Esophagus squamous epithelium (tissue), 5 donors: ENCODE data around the gene NUBPL. TPM values are rescaled to one million over a fixed set of nuclear protein-coding genes. Genes with fewer than 3 reads are reported as not detected.
A peak's percentile ranks its signal among the peaks of the same experiment; 100 is the strongest.

Experiments used
- DNase-seq: peaks from one replicate; lab custom pipeline; 2025; lab: John Stamatoyannopoulos, UW
- H3K27ac ChIP-seq, 4 donors: fragments of 200-600 bp; sonication (generic); one replicate each; pipeline ENCODE4 v1.5.1; 2016 to 2019; ENCODE audit warnings: mild to moderate bottlenecking in 1 of 4
- H3K27me3 ChIP-seq, 4 donors: fragments of 200-600 bp; sonication (generic); 1 replicate in 3 of 4; 2 replicates in 1 of 4; pipeline versions ENCODE4 v1.5.1 to v1.6.0; 2017 to 2021; ENCODE audit warnings: antibody characterized with exemption in 1 of 4
- H3K36me3 ChIP-seq, 3 donors: fragments of 200-600 bp; sonication (generic); one replicate each; pipeline ENCODE4 v1.5.1; 2016 to 2019
- H3K4me1 ChIP-seq, 3 donors: fragments of 200-600 bp; sonication (generic); one replicate each; pipeline ENCODE4 v1.5.1; 2017 to 2019
- H3K4me3 ChIP-seq, 4 donors: fragments of 200-600 bp; sonication (generic); 1 replicate in 3 of 4; 2 replicates in 1 of 4; pipeline ENCODE4 v1.5.1; 2016 to 2019; ENCODE audit warnings: mild to moderate bottlenecking in 2 of 4, moderate library complexity in 1 of 4
- H3K9me3 ChIP-seq, 3 donors: fragments of 200-600 bp; sonication (generic); one replicate each; pipeline ENCODE4 v1.5.1; 2016 to 2019
- POLR2A ChIP-seq, 4 donors: fragments of 450-650 bp; IDR thresholded peaks; one replicate each; pipeline ENCODE4 v1.6.1; 2017; ENCODE audit warnings: antibody characterized with exemption in 4 of 4, mild to moderate bottlenecking in 4 of 4, moderate library complexity in 3 of 4
- WGBS, 2 donors: methylation state at CpG; one replicate each; pipeline ENCODE4 v1.1.5; 2018; 5-methylcytosine and 5-hydroxymethylcytosine counted together
- intact Hi-C: fragments of 100-400 bp; cut with DNase I; formaldehyde crosslinking; loops from one replicate; pipeline ENCODE4 v1.15.0; 2022
- total RNA-seq, 4 donors: library from RNA; depleted of rRNA; stranded (reverse); fragments of >200 nt; gene quantifications; one replicate each; pipeline ENCODE4 v1.1.0, GENCODE V29; 2016
- TF ChIP-seq, protein P1 (sequence below), 6 experiments: fragments of 450-650 bp in 4 of 6; fragments of 200-600 bp in 2 of 6; sonication (generic) in 2 of 6; IDR thresholded peaks; one replicate each; pipeline ENCODE4 v1.5.1; 2016 to 2019; ENCODE audit warnings: antibody characterized with exemption in 6 of 6, mild to moderate bottlenecking in 4 of 6, moderate library complexity in 4 of 6
- donor health status: DM: yes; HTN: yes; CAD: no.

The NUBPL gene
- total RNA-seq, 4 donors from 2014 or later = 2.9 to 8.4 (median 6.8) TPM

DNA sequence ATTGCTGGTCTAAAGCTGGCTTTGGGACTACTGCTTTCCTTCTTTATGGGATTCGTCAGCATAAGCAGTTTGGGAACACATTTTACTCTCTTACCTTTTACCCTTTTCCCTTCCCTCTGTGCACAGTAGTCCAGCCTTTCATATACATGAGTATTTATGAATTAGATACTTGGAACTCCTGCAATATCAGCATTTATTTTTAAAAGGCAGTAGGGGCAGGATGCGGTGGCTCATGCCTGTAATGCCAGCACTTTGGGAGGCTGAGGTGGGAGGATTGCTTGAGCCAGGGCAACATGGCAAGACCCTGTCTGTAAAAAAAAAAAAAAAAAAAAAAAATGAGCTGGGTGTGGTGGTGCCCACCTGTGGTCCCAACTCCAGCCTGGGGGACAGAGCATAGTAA lies 3.0 kb downstream of the NUBPL start:
- WGBS, 2 donors = 92 to 96% methylated on average over 2 of the region's 2 CpGs
- Histone ChIP-seq H3K27me3 (no peaks in the 10 kb centered on the region), H3K36me3 (no peaks in the 10 kb centered on the region), H3K4me3 (no peak overlapping the region), H3K4me1 (peaks cover 0 to 33% (median 0%) of the 10 kb centered on the region in 3 donors), H3K9me3 (no peaks in the 10 kb centered on the region), H3K27ac (no peak overlapping the region)
- intact Hi-C loops = no loop called here
- DNase-seq = no peak
- TF ChIP-seq, protein P1, sequence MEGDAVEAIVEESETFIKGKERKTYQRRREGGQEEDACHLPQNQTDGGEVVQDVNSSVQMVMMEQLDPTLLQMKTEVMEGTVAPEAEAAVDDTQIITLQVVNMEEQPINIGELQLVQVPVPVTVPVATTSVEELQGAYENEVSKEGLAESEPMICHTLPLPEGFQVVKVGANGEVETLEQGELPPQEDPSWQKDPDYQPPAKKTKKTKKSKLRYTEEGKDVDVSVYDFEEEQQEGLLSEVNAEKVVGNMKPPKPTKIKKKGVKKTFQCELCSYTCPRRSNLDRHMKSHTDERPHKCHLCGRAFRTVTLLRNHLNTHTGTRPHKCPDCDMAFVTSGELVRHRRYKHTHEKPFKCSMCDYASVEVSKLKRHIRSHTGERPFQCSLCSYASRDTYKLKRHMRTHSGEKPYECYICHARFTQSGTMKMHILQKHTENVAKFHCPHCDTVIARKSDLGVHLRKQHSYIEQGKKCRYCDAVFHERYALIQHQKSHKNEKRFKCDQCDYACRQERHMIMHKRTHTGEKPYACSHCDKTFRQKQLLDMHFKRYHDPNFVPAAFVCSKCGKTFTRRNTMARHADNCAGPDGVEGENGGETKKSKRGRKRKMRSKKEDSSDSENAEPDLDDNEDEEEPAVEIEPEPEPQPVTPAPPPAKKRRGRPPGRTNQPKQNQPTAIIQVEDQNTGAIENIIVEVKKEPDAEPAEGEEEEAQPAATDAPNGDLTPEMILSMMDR (IDR thresholded peaks at IDR 0.05) = no peak
- no peak for TF ChIP-seq POLR2A (IDR thresholded peaks at IDR 0.05)

DNA sequence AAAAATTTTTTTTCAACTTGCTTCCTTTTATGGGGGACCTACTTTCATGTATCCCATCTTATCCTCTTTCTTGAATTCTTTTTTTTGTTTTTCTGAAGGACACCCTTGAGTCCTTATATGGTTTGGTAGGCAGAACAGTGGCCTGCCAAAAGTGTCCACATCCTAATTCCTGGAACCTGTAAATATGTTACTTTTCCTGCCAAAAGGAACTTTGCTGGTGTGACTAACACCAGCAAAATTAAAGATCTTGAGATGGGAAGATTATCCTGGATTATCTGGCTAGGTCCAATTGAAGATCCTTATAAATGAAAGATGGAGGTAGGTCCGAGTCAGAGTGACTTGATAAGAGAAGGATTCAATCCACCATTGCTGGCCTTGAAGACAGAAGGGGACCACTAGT lies 5.3 kb downstream of the NUBPL start:
- H3K27me3 ChIP-seq = no peaks in the 10 kb centered on the region
- intact Hi-C loops = no loop called here
- no peak for DNase-seq
- 39 to 73% methylated on average over 1 of the region's 1 CpG for WGBS, 2 donors
- peaks cover 0 to 26% (median 0%) of the 10 kb centered on the region in 3 donors for H3K4me1 ChIP-seq
- no peak overlapping the region for H3K27ac ChIP-seq
- no peaks in the 10 kb centered on the region for H3K36me3 ChIP-seq
- no peaks in the 10 kb centered on the region for H3K9me3 ChIP-seq
- no peak overlapping the region for H3K4me3 ChIP-seq
- TF ChIP-seq POLR2A (IDR thresholded peaks at IDR 0.05) = no peak
- TF ChIP-seq, protein P1 (IDR thresholded peaks at IDR 0.05) = no peak

DNA sequence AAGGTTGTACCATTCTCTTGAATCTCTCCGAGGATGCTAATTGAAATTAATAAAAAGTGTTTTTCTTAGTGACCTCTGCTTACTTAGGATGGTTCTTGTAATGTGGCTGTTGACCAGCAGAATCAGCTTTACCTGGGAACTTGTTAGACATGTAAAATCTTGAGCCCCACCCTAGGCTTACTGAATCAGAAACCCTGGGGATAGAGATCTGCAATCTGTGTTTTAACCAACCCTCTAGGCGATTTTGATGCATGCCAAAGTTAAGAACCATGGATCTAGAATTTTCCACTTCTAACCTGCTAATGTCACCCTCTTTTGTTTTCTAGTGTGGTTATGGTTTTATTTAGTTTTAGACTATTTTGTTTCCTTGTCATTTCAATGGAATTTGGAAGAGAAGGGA lies 6.5 kb downstream of the NUBPL start:
- 69 to 73% methylated on average over 2 of the region's 2 CpGs for WGBS, 2 donors
- Histone ChIP-seq H3K27ac (peak overlapping the region in 1 of 4 donors; percentile 25), H3K36me3 (no peaks in the 10 kb centered on the region), H3K4me1 (peaks cover 0 to 16% (median 0%) of the 10 kb centered on the region in 3 donors), H3K27me3 (no peaks in the 10 kb centered on the region), H3K4me3 (no peak overlapping the region), H3K9me3 (no peaks in the 10 kb centered on the region)
- intact Hi-C loops = no loop called here
- TF ChIP-seq POLR2A (IDR thresholded peaks at IDR 0.05) = no peak
- TF ChIP-seq, protein P1 (IDR thresholded peaks at IDR 0.05) = no peak
- DNase-seq = no peak

DNA sequence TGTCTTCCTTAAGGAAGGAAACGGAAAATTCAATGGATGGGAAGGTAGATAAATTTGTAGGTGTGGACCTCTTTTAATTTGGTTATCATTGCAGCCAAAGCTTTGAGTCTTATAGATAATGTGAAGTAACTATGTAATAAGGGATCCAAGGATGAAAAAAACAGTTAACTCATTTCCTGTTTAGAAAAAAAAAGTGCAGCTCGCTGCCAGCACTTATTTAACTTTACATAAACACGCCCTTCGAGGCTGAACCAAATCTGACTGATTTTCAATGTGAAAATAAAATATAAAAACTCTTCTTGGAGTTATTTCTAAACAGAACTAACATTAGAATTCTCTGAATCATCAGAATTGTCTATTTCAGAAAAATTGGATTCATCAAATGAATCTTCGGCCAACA lies 7.0 kb downstream of the NUBPL start:
- 64 to 67% methylated on average over 5 of the region's 5 CpGs for WGBS, 2 donors
- Histone ChIP-seq H3K4me3 (no peak overlapping the region), H3K9me3 (no peaks in the 10 kb centered on the region), H3K27me3 (no peaks in the 10 kb centered on the region), H3K4me1 (peaks cover 0 to 11% (median 0%) of the 10 kb centered on the region in 3 donors), H3K27ac (peak overlapping the region in 1 of 4 donors; percentile 25), H3K36me3 (no peaks in the 10 kb centered on the region)
- TF ChIP-seq, protein P1 (IDR thresholded peaks at IDR 0.05) = no peak
- TF ChIP-seq POLR2A (IDR thresholded peaks at IDR 0.05) = no peak
- intact Hi-C loops = no loop called here
- no peak for DNase-seq

DNA sequence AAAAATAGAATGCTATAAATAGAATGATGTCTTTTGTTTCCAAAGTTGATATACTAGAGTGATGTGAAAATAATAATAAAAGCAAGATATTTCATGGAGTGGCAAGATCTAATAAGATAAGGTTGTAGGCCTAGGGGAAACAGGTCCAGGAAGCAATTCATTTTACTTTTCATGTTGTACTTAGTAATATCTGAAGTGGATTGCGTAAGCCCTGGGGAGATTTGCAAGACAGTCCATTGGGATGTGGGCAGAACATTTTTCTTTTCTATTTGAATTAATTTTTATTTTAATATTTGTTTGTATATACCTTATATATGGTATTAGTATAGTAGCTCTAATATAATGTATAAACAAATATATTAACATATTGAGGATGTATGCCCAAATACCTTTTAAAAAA lies 7.5 kb downstream of the NUBPL start:
- H3K27me3 ChIP-seq = no peaks in the 10 kb centered on the region
- TF ChIP-seq POLR2A (IDR thresholded peaks at IDR 0.05) = no peak
- TF ChIP-seq, protein P1 (IDR thresholded peaks at IDR 0.05) = no peak
- 87 to 100% methylated on average over 1 of the region's 1 CpG for WGBS, 2 donors

More for the DNA sequence above, 7.5 kb downstream of the NUBPL start:
- Histone ChIP-seq H3K27ac (peak overlapping the region in 1 of 4 donors; percentile 25), H3K4me3 (no peak overlapping the region), H3K9me3 (no peaks in the 10 kb centered on the region), H3K36me3 (no peaks in the 10 kb centered on the region), H3K4me1 (peaks cover 0 to 9% (median 0%) of the 10 kb centered on the region in 3 donors)
- DNase-seq = no peak
- intact Hi-C loops = no loop called here
